Daoy (cell line): ENCODE measurements around the gene CHST5. TPM values are rescaled to one million over a fixed set of nuclear protein-coding genes. Genes with fewer than 3 reads are reported as not detected.
A peak's percentile ranks its signal among the peaks of the same experiment; 100 is the strongest.

ENCODE experiments used
- DNase-seq: peaks from one replicate; pipeline ENCODE4 v3.0.0-alpha.2; 2015; ENCODE audit warnings: low read depth
- total RNA-seq: library from RNA; depleted of rRNA; stranded (reverse); fragments of >200 nt; shearing (Covaris generic); gene quantifications from 2 replicates; pipeline ENCODE4 v1.2.3, GENCODE V29; 2014; rRNA removed

The CHST5 gene
- total RNA-seq, result 0.30 TPM in 1 of 2 replicates, not detected in the other

- no peak for DNase-seq
Measured at GRCh38 chr16:75535901-75536300, at the start of gene CHST5. Gene CHST5 (minus strand): TSS chr16:75536108. CDS start chr16:75530384, 5,724 bp downstream.

- no peak for DNase-seq
Measured at GRCh38 chr16:75584108-75584507, 48.2 kb upstream of the CHST5 start.

GRCh38 chr16:75579281-75579834 is 43.5 kb upstream of the CHST5 start:
- no peak for DNase-seq

GRCh38 chr16:75578725-75579124 is 42.8 kb upstream of the CHST5 start:
- no peak for DNase-seq

GRCh38 chr16:75578212-75578611 is 42.3 kb upstream of the CHST5 start:
- DNase-seq, result no peak

- DNase-seq, result no peak
Measured at GRCh38 chr16:75576384-75576811, 40.5 kb upstream of the CHST5 start.

GRCh38 chr16:75575958-75576357 is 40.0 kb upstream of the CHST5 start:
- no peak for DNase-seq

- DNase-seq, result no peak
Measured at GRCh38 chr16:75573955-75574354, 38.0 kb upstream of the CHST5 start.

- no peak for DNase-seq
Measured at GRCh38 chr16:75572864-75573542, 37.1 kb upstream of the CHST5 start.

GRCh38 chr16:75570396-75571065 is 34.6 kb upstream of the CHST5 start:
- DNase-seq, result no peak

GRCh38 chr16:75567911-75568310 is 32.0 kb upstream of the CHST5 start:
- no peak for DNase-seq

- peak; percentile 13 for DNase-seq
Measured at GRCh38 chr16:75566758-75567255, 30.9 kb upstream of the CHST5 start.

GRCh38 chr16:75566040-75566757 is 30.3 kb upstream of the CHST5 start, which contains the start of gene GABARAPL2:
Gene GABARAPL2 (plus strand): TSS chr16:75566379. CDS start chr16:75566487, 108 bp downstream.
- DNase-seq, result peak; percentile 81

GRCh38 chr16:75565640-75566039 is 29.7 kb upstream of the CHST5 start:
- DNase-seq, result no peak

GRCh38 chr16:75559564-75560372 is 23.9 kb upstream of the CHST5 start:
- peak; percentile 47 for DNase-seq

- DNase-seq, result no peak
Measured at GRCh38 chr16:75558846-75559401, 23.0 kb upstream of the CHST5 start.

GRCh38 chr16:75556431-75556950 is 20.6 kb upstream of the CHST5 start:
- no peak for DNase-seq

- peak; percentile 96 for DNase-seq
Measured at GRCh38 chr16:75555707-75556430, 20.0 kb upstream of the CHST5 start, which contains the start of gene TMEM231. Gene TMEM231 (minus strand): TSS chr16:75556252. CDS start chr16:75556209, 43 bp downstream.

GRCh38 chr16:75555213-75555706 is 19.4 kb upstream of the CHST5 start:
- peak; percentile 94 for DNase-seq

- no peak for DNase-seq
Measured at GRCh38 chr16:75552951-75553350, 17.0 kb upstream of the CHST5 start.
